K562 (cell line): ENCODE data around the gene TFB2M. TPM values are rescaled to one million over a fixed set of nuclear protein-coding genes. Genes with fewer than 3 reads are reported as not detected.

Experiments used
- ATAC-seq: fragments of 200-7000 bp; cut with Tn5 transposase; 3 replicates; pipeline ENCODE4 v1.9.1; 2020; ENCODE audit warnings: moderate library complexity
- BruUV-seq: library from RNA; stranded (reverse); fragments of 400-500 nt; replicated peaks from 2 replicates; lab custom pipeline; 2021; lab: Mats Ljungman, UMichigan
- CTCF ChIA-PET: fragments of 300-600 bp; formaldehyde crosslinking; extraction: SDS; loops from one replicate; lab custom pipeline; 2021; ENCODE audit warnings: low intra/inter-chr PET ratio; lab: Yijun Ruan, JAX
- POLR2A ChIA-PET: fragments of 300-600, 350-650 bp; sonication (Branson Sonifier 250); formaldehyde crosslinking; extraction: SDS; loops from one replicate; lab custom pipeline; 2021; ENCODE audit warnings: antibody characterized with exemption, inconsistent platforms; lab: Yijun Ruan, JAX
- DNase-seq, 4 experiments: peaks; one replicate each; pipeline versions ENCODE4 v3.0.0 to v3.0.0-alpha.2; 2011 to 2018; ENCODE audit warnings: low spot score in 3 of 4, mixed read lengths in 3 of 4; ENCODE audit errors: extremely low read depth in 1 of 4
- FAIRE-seq: peaks from 2 replicates; lab custom pipeline; 2011; peaks lifted over from hg19 to GRCh38; lab: Jason Lieb, UNC
- H2AFZ ChIP-seq: 2 replicates; pipeline ENCODE4 v1.6.0; 2011; ENCODE audit warnings: low read depth, low read length, control low read depth, inconsistent platforms
- H3K27ac ChIP-seq: fragments of 200-600 bp; 3 replicates; pipeline ENCODE4 v1.8.0; 2011; ENCODE audit warnings: low read depth, mild to moderate bottlenecking, control low read depth, inconsistent platforms, low read length, moderate library complexity, mixed read lengths; ENCODE audit errors: extremely low read depth
- H3K27me3 ChIP-seq, 2 experiments: fragments of 300-600 bp in 1 of 2; 2 replicates in 1 of 2; 3 replicates in 1 of 2; pipeline versions ENCODE4 v1.6.0 to v1.8.0; 2011; ENCODE audit warnings: inconsistent platforms in 2 of 2, low read length in 2 of 2, mild to moderate bottlenecking in 1 of 2, mixed read lengths in 1 of 2, moderate library complexity in 1 of 2; ENCODE audit not compliant: control insufficient read depth in 2 of 2, insufficient read depth in 2 of 2
- H3K36me3 ChIP-seq: fragments of 300-600 bp; 3 replicates; pipeline ENCODE4 v1.8.0; 2011; ENCODE audit warnings: mild to moderate bottlenecking, low read length, inconsistent platforms; ENCODE audit not compliant: control insufficient read depth, insufficient read depth
- H3K4me1 ChIP-seq, 2 experiments: fragments of 200-600 bp in 1 of 2; replicated peaks in 1 of 2; 2 replicates in 1 of 2; 3 replicates in 1 of 2; pipeline versions ENCODE4 v1.5.1 to v1.8.0; 2011; ENCODE audit warnings: inconsistent platforms in 2 of 2, low read length in 2 of 2, mild to moderate bottlenecking in 1 of 2, mixed read lengths in 1 of 2, moderate library complexity in 1 of 2; ENCODE audit not compliant: control insufficient read depth in 2 of 2, insufficient read depth in 2 of 2
- H3K4me2 ChIP-seq: 2 replicates; pipeline ENCODE4 v1.6.1; 2011; ENCODE audit warnings: low read length, control low read depth, inconsistent platforms, mixed read lengths; ENCODE audit not compliant: insufficient read depth
- H3K4me3 ChIP-seq: fragments of 200-600 bp; sonication (generic), shearing (Covaris generic); 2 replicates; pipeline ENCODE4 v1.5.1; 2016; ENCODE audit warnings: control low read depth, inconsistent platforms
- H3K79me2 ChIP-seq: fragments of 200-600 bp; 3 replicates; pipeline ENCODE4 v1.8.0; 2011; ENCODE audit warnings: low read length, inconsistent platforms; ENCODE audit not compliant: control insufficient read depth, insufficient read depth
- H3K9ac ChIP-seq, 2 experiments: 2 replicates each; pipeline versions ENCODE4 v1.6.0 to v1.6.1; 2011; ENCODE audit warnings: low read depth in 2 of 2, low read length in 2 of 2, control low read depth in 1 of 2, inconsistent platforms in 1 of 2, mild to moderate bottlenecking in 1 of 2, mixed read lengths in 1 of 2; ENCODE audit not compliant: insufficient read depth in 1 of 2
- H3K9me1 ChIP-seq: one replicate; pipeline ENCODE4 v1.6.0; 2011; ENCODE audit warnings: inconsistent platforms, mild to moderate bottlenecking, low read length, moderate library complexity; ENCODE audit not compliant: control insufficient read depth, insufficient read depth
- H3K9me3 ChIP-seq: replicated peaks from 2 replicates; pipeline ENCODE4 v1.5.1; 2011; ENCODE audit warnings: low read depth, low read length, inconsistent platforms; ENCODE audit not compliant: control insufficient read depth, insufficient read depth
- H4K20me1 ChIP-seq: replicated peaks from 2 replicates; pipeline ENCODE4 v1.6.1; 2011; ENCODE audit warnings: low read length, inconsistent platforms, mixed read lengths; ENCODE audit not compliant: control insufficient read depth, insufficient read depth
- CXXC5 ChIP-seq: fragments of 250-450 bp; sonication (Bioruptor Pico); IDR thresholded peaks from 2 replicates; pipeline ENCODE4 v1.8.0; 2022; ENCODE audit warnings: inconsistent platforms, mild to moderate bottlenecking, moderate library complexity
- DMBX1 ChIP-seq: fragments of 250-450 bp; sonication (Bioruptor Pico); IDR thresholded peaks from 2 replicates; pipeline ENCODE4 v1.8.0; 2022; ENCODE audit warnings: inconsistent platforms, mild to moderate bottlenecking, moderate library complexity, borderline replicate concordance
- ESRRA ChIP-seq: fragments of 450-650 bp; IDR thresholded peaks from 2 replicates; pipeline ENCODE4 v1.6.1; 2014; ENCODE audit warnings: low read depth, mild to moderate bottlenecking, moderate library complexity, borderline replicate concordance
- KAT8 ChIP-seq: fragments of 450-650 bp; IDR thresholded peaks from 2 replicates; pipeline ENCODE4 v1.6.1; 2016; ENCODE audit warnings: low read depth, mild to moderate bottlenecking
- TCFL5 ChIP-seq: fragments of 250-450 bp; sonication (Bioruptor Pico); conservative IDR thresholded peaks from 2 replicates; pipeline ENCODE4 v1.6.1; 2021; ENCODE audit warnings: mild to moderate bottlenecking, moderate library complexity, matching md5 sums
- YY1 ChIP-seq, 3 experiments: IDR thresholded peaks; 2 replicates each; pipeline ENCODE4 v1.6.1; 2011; ENCODE audit warnings: low read length in 2 of 3, mild to moderate bottlenecking in 2 of 3, moderate library complexity in 2 of 3, borderline replicate concordance in 1 of 3, control low read depth in 1 of 3, low read depth in 1 of 3; ENCODE audit not compliant: insufficient read depth in 3 of 3, insufficient replicate concordance in 2 of 3, control insufficient read depth in 1 of 3, insufficient read length in 1 of 3; ENCODE audit errors: extremely low read depth in 1 of 3
- ZNF217 ChIP-seq: sonication (generic); formaldehyde crosslinking; IDR thresholded peaks from 2 replicates; pipeline ENCODE4 v1.8.0; 2022; ENCODE audit warnings: mild to moderate bottlenecking, missing genetic modification reagents
- ZNF639 ChIP-seq, 2 experiments: fragments of 200-800 bp in 1 of 2; sonication (Bioruptor generic) in 1 of 2; sonication (generic) in 1 of 2; formaldehyde crosslinking in 1 of 2; IDR thresholded peaks in 1 of 2; conservative IDR thresholded peaks in 1 of 2; 2 replicates each; pipeline versions ENCODE4 v1.5.0 to v1.6.1; 2016 to 2020; ENCODE audit warnings: missing compliant biosample characterization in 1 of 2, missing genetic modification characterization in 1 of 2, missing genetic modification reagents in 1 of 2
- WGBS: fragments of 100-300 bp; shearing (Covaris generic); methylation state at CpG from one replicate; pipeline ENCODE4 v1.1.6; 2016; ENCODE audit warnings: low coverage, mixed read lengths; ENCODE audit not compliant: insufficient coverage; ENCODE audit errors: missing lambda C conversion rate; 5-methylcytosine and 5-hydroxymethylcytosine counted together
- in situ Hi-C: fragments of 300-500 bp; cut with MboI; formaldehyde crosslinking; loops from 4 replicates; pipeline ENCODE4 v1.15.0; 2018; ENCODE audit warnings: inconsistent platforms, mixed read lengths
- intact Hi-C: fragments of 100-400 bp; cut with micrococcal nuclease; formaldehyde crosslinking; loops from 2 replicates; pipeline ENCODE4 v1.14.2; 2022
- polyA plus RNA-seq, 8 experiments: library from polyadenylated mRNA; depleted of rRNA in 4 of 8; stranded (reverse) in 5 of 8; unstranded in 3 of 8; fragments of >200 nt; fragmentation: Nextera tagmentation in 2 of 8; fragmentation: Illumina TruSeq in 1 of 8; extraction: Ambion mirVana in 2 of 8; extraction: Trizol in 1 of 8; gene quantifications; 2 replicates each; pipeline versions ENCODE4 v1.2.1 to v1.2.3, GENCODE V29; 2011 to 2014; ENCODE audit warnings: inconsistent platforms in 1 of 8, missing spikeins in 1 of 8
- total RNA-seq, 7 experiments: library from RNA; depleted of rRNA in 6 of 7; stranded (reverse); fragments of >200 nt in 6 of 7; fragmentation: Illumina TruSeq in 2 of 7; extraction: Trizol in 2 of 7; gene quantifications; 2 replicates each; pipeline versions ENCODE4 v1.2.1 to v1.2.3, GENCODE V29; 2011 to 2021; ENCODE audit warnings: low replicate concordance in 1 of 7

The TFB2M gene
- total and polyA plus RNA-seq, 9 of the 15 experiments (the other 6 are each of a cell fraction or from before 2014, with no cell fraction given) = 55.1 to 162 (median 70.6) TPM

GRCh38 chr1:246597971-246598370, 31.9 kb upstream of the TFB2M start:
- Histone ChIP-seq H3K4me1 (peaks cover 3 to 4% of the 10 kb centered on the region in 2 experiments; a peak in 3 of 5 replicates), H3K36me3 (peaks cover 72% of the 10 kb centered on the region), H3K4me2 (no peak overlapping the region), H3K9ac (no peak overlapping the region), H3K27me3 (no peaks in the 10 kb centered on the region), H3K27ac (no peak overlapping the region; the same call in 2 of the 3 replicates), H2AFZ (no peak overlapping the region), H3K9me3 (no peaks in the 10 kb centered on the region), H4K20me1 (no peaks in the 10 kb centered on the region), H3K4me3 (no peak overlapping the region), H3K79me2 (peaks cover 94% of the 10 kb centered on the region), H3K9me1 (no peaks in the 10 kb centered on the region)
- no peak for FAIRE-seq
- 96% methylated on average over 7 of the region's 7 CpGs for WGBS
- no peak for DNase-seq
- ChIA-PET CTCF (no interaction called here), POLR2A (interaction anchor here (0.7 to 1.2 kb wide), 4 partner anchors 11 to 48 kb away, joined by 3 to 4 read pairs (median 3); no protein-coding TSS in a partner anchor)
- TF ChIP-seq DMBX1 (CRISPR knock-in tag) = no peak
- TF ChIP-seq TCFL5 (CRISPR knock-in tag) = no peak
- TF ChIP-seq CXXC5 = no peak
- no peak for TF ChIP-seq ESRRA
- TF ChIP-seq KAT8 = no peak
- TF ChIP-seq YY1 (IDR thresholded peaks at IDR 0.05; ENCODE audit: borderline replicate concordance in 1 of 3, control insufficient read depth in 1 of 3, extremely low read depth in 1 of 3, insufficient read depth in 3 of 3, insufficient read length in 1 of 3, insufficient replicate concordance in 2 of 3, low read depth in 1 of 3, low read length in 2 of 3) = no peak
- TF ChIP-seq ZNF639 (CRISPR knock-in tag; conservative IDR thresholded peaks at IDR 0.05 in 1 of 2, IDR thresholded peaks at IDR 0.05 in 1 of 2) = no peak
- TF ChIP-seq ZNF217 (CRISPR knock-in tag) = no peak
- intact Hi-C loops (no loop called here), in situ Hi-C loops (no loop called here)
- ATAC-seq = no peak
- BruUV-seq = no TSS peak
